ENCODE results near the gene ZNF345. TPM values are rescaled to one million over a fixed set of nuclear protein-coding genes. Genes with fewer than 3 reads are reported as not detected.

Gene ZNF345
- total RNA-seq (2021), result 2.8 and 4.1 TPM in 2 replicates
- percentile 60 among the genes with signal in this experiment for Bru-seq, nascent RNA
- BruChase-seq, experiment 1, labeled RNA remaining after a 2-hour chase, result percentile 60 among the genes with signal in this experiment
- BruChase-seq, experiment 2, labeled RNA remaining after a 6-hour chase, result percentile 54 among the genes with signal in this experiment
- long read RNA-seq, partial matches to known transcripts, result 1 of 11 reads
- long read RNA-seq, other reads (novel, unspliced or antisense), result 7 of 11 reads

DNA sequence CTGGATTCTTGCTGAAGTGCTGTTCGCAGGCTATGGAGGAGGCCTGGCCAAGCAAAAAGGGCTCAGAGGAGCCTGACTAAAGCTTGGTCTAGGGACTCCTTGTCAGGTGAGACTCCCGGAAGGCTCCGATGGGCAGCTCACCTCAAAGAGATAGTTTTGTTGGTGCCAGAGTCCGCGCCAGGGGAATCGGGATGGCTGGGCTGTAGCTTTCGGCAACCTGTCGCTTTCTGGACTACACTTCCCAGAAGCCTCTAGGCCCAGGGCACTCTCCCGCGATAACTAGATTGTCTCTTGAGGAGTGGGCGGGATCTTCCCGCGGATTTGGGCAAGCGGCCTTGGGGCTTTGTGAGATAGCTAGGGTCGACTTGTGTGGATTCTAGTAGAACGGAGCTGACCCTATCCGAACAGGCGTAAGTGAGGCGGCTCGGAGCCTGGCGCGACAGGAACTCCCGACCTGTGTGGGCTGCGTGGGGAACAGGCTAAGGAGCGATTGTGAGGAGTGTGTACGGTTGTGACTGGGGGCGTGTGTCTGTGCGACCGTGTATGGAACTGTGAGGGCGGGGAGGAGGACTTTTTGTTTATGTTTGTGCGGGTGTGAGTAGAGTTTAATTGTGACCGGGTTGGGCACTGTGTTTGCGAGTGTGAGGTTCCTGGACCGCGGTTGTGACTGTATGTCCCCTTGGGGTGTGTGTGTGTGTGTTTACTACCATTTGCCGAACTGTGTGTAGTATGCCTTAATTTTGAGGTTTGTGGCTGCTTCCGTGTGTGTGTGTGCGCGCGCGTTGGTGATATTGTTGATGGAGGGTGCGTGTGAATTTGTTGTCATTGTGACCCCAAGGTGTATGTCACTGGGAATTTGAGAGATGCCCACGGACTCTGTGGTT is at the start of gene ZNF345:
Gene ZNF345 (plus strand): TSS at position 318 of the 884 bp plus-strand sequence. CDS start 25,955 bp downstream, outside the sequence.
- no peaks in the 10 kb centered on the region for H3K4me1 ChIP-seq (ENCODE audit: insufficient read depth, low read length, poor library complexity, severe bottlenecking)
- POLR2A ChIA-PET (ENCODE audit: low non-redundant PET), result no interaction called here
- TSS peak; percentile 90 for BruUV-seq (replicated peaks)
- DNase-seq (ENCODE audit: low spot score), result peak; percentile 95
- peak within 1 kb of the TSS; percentile 65 for H3K4me3 ChIP-seq (ENCODE audit: low read depth, low read length, poor library complexity, severe bottlenecking)
- H3K27ac ChIP-seq (ENCODE audit: low read depth, low read length, poor library complexity, severe bottlenecking), result peak within 1 kb of the TSS; percentile 71
- intact Hi-C loops (cut with micrococcal nuclease; ENCODE audit: unreplicated experiment), result loop anchor here (1.0 kb wide), 1 partner anchor 54 kb away; no protein-coding TSS in a partner anchor
- CTCF ChIA-PET, result no interaction called here
- TF ChIP-seq, protein P1, sequence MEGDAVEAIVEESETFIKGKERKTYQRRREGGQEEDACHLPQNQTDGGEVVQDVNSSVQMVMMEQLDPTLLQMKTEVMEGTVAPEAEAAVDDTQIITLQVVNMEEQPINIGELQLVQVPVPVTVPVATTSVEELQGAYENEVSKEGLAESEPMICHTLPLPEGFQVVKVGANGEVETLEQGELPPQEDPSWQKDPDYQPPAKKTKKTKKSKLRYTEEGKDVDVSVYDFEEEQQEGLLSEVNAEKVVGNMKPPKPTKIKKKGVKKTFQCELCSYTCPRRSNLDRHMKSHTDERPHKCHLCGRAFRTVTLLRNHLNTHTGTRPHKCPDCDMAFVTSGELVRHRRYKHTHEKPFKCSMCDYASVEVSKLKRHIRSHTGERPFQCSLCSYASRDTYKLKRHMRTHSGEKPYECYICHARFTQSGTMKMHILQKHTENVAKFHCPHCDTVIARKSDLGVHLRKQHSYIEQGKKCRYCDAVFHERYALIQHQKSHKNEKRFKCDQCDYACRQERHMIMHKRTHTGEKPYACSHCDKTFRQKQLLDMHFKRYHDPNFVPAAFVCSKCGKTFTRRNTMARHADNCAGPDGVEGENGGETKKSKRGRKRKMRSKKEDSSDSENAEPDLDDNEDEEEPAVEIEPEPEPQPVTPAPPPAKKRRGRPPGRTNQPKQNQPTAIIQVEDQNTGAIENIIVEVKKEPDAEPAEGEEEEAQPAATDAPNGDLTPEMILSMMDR (conservative IDR thresholded peaks at IDR 0.05; ENCODE audit: low read depth, low read length), result no peak
- TF ChIP-seq EZH2 (IDR thresholded peaks at IDR 0.05; ENCODE audit: borderline replicate concordance, low read depth, low read length, poor library complexity, severe bottlenecking), result no peak
- peaks cover 19% of the 10 kb centered on the region for H3K9me3 ChIP-seq (ENCODE audit: low read depth, low read length, poor library complexity, severe bottlenecking)
- peaks cover under 1% of the 10 kb centered on the region for H3K36me3 ChIP-seq (ENCODE audit: insufficient read depth, low read length, poor library complexity, severe bottlenecking)
- no peaks in the 10 kb centered on the region for H3K27me3 ChIP-seq (replicated peaks; ENCODE audit: insufficient read depth, low read depth, low read length, poor library complexity)

DNA sequence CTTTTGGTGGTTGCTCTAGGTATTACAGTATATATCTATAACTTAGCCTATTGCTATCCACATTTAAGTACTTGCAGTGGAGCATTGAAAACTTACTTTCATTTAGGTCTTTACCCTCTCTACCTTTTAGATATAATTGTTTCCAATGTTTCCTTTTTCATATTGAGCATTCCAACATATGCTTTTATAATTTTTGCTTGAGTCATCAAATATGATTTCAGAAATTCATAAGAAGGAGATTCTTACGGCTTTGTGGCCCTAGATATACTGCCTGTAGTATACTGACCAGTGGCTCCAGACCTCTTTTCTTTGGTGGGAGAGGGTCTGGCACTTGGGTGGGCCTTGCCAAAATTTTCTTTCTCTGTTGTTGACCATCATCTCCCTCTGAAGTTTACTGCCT is 45.3 kb upstream of the ZNF345 start:
- H3K27me3 ChIP-seq (replicated peaks; ENCODE audit: insufficient read depth, low read depth, low read length, poor library complexity), result no peaks in the 10 kb centered on the region
- BruUV-seq (replicated peaks), result no TSS peak
- H3K4me1 ChIP-seq (ENCODE audit: insufficient read depth, low read length, poor library complexity, severe bottlenecking), result no peaks in the 10 kb centered on the region
- intact Hi-C loops (cut with micrococcal nuclease; ENCODE audit: unreplicated experiment), result no loop called here
- ChIA-PET CTCF (no interaction called here), POLR2A (ENCODE audit: low non-redundant PET) (no interaction called here)
- no peak for DNase-seq (ENCODE audit: low spot score)
- TF ChIP-seq EZH2 (IDR thresholded peaks at IDR 0.05; ENCODE audit: borderline replicate concordance, low read depth, low read length, poor library complexity, severe bottlenecking), result no peak
- no peak overlapping the region for H3K27ac ChIP-seq (ENCODE audit: low read depth, low read length, poor library complexity, severe bottlenecking)
- no peak overlapping the region for H3K4me3 ChIP-seq (ENCODE audit: low read depth, low read length, poor library complexity, severe bottlenecking)
- H3K36me3 ChIP-seq (ENCODE audit: insufficient read depth, low read length, poor library complexity, severe bottlenecking), result peaks cover 3% of the 10 kb centered on the region
- H3K9me3 ChIP-seq (ENCODE audit: low read depth, low read length, poor library complexity, severe bottlenecking), result peaks cover 28% of the 10 kb centered on the region

DNA sequence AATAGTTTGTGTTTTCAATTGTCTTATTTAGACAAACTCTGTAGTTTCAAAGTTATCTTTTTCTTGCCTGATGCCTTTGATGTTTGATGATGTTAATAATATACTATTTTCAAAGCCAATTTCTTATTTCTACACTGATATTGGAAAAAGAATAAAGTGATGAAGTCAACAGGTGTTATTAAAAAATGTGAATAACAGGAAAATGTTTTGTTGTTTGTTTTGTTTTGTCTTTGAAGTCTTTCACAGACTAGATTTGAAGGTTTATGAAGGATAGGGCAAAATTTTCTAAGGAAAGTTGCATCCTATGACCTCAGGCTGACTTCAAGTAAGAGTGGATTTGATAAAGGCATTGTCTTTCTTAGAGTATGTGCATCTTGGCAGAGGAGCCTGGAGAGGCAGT is 43.6 kb upstream of the ZNF345 start:
- Histone ChIP-seq H3K27me3 (replicated peaks; ENCODE audit: insufficient read depth, low read depth, low read length, poor library complexity) (no peaks in the 10 kb centered on the region), H3K36me3 (ENCODE audit: insufficient read depth, low read length, poor library complexity, severe bottlenecking) (peaks cover 3% of the 10 kb centered on the region), H3K4me1 (ENCODE audit: insufficient read depth, low read length, poor library complexity, severe bottlenecking) (no peaks in the 10 kb centered on the region), H3K27ac (ENCODE audit: low read depth, low read length, poor library complexity, severe bottlenecking) (no peak overlapping the region), H3K9me3 (ENCODE audit: low read depth, low read length, poor library complexity, severe bottlenecking) (peaks cover 31% of the 10 kb centered on the region), H3K4me3 (ENCODE audit: low read depth, low read length, poor library complexity, severe bottlenecking) (no peak overlapping the region)
- TF ChIP-seq EZH2 (IDR thresholded peaks at IDR 0.05; ENCODE audit: borderline replicate concordance, low read depth, low read length, poor library complexity, severe bottlenecking), result no peak
- TF ChIP-seq, protein P1 (conservative IDR thresholded peaks at IDR 0.05; ENCODE audit: low read depth, low read length), result no peak
- CTCF ChIA-PET, result no interaction called here
- intact Hi-C loops (cut with micrococcal nuclease; ENCODE audit: unreplicated experiment), result no loop called here
- no peak for DNase-seq (ENCODE audit: low spot score)
- POLR2A ChIA-PET (ENCODE audit: low non-redundant PET), result no interaction called here
- BruUV-seq (replicated peaks), result no TSS peak
